GM23338 (cell line): ENCODE data around the gene OR13G1. TPM values are rescaled to one million over a fixed set of nuclear protein-coding genes. Genes with fewer than 3 reads are reported as not detected.

ENCODE experiments used
- ATAC-seq: fragments of 200-7000 bp; cut with Tn5 transposase; 3 replicates; pipeline ENCODE4 v1.9.1; 2020
- DNase-seq: peaks from one replicate; pipeline ENCODE4 v3.0.0-alpha.2; 2015; ENCODE audit warnings: low spot score
- H2AFZ ChIP-seq: fragments of 200-600 bp; sonication (generic); 2 replicates; pipeline ENCODE4 v1.8.0; 2016; ENCODE audit warnings: antibody characterized with exemption, mild to moderate bottlenecking, moderate library complexity
- H3F3A ChIP-seq: fragments of 200-600 bp; sonication (generic); replicated peaks from 2 replicates; pipeline ENCODE4 v1.8.0; 2017; ENCODE audit warnings: antibody characterized with exemption, mixed run types, low read depth
- H3K27ac ChIP-seq: fragments of 200-600 bp; sonication (generic); 2 replicates; pipeline ENCODE4 v1.6.1; 2016; ENCODE audit warnings: low read depth
- H3K27me3 ChIP-seq: fragments of 200-600 bp; sonication (generic); 2 replicates; pipeline ENCODE4 v1.8.0; 2016; ENCODE audit warnings: mild to moderate bottlenecking, mixed run types, moderate library complexity; ENCODE audit not compliant: insufficient read depth
- H3K36me3 ChIP-seq: fragments of 200-600 bp; sonication (generic); 2 replicates; pipeline ENCODE4 v1.8.0; 2016; ENCODE audit warnings: mild to moderate bottlenecking; ENCODE audit not compliant: insufficient read depth
- H3K4me1 ChIP-seq: fragments of 200-600 bp; sonication (generic); 2 replicates; pipeline ENCODE4 v1.8.0; 2016; ENCODE audit warnings: mild to moderate bottlenecking, moderate library complexity; ENCODE audit not compliant: insufficient read depth
- H3K4me2 ChIP-seq: fragments of 200-600 bp; sonication (generic); 2 replicates; pipeline ENCODE4 v1.7.1; 2017; ENCODE audit warnings: mixed run types
- H3K4me3 ChIP-seq: fragments of 200-600 bp; sonication (generic); 2 replicates; pipeline ENCODE4 v1.6.1; 2016; ENCODE audit warnings: mixed run types
- H3K79me2 ChIP-seq: fragments of 200-600 bp; sonication (generic); replicated peaks from 2 replicates; pipeline ENCODE4 v1.8.0; 2017; ENCODE audit warnings: mild to moderate bottlenecking; ENCODE audit not compliant: insufficient read depth
- H3K9me2 ChIP-seq: fragments of 200-600 bp; sonication (generic); 2 replicates; pipeline ENCODE4 v1.8.0; 2017; ENCODE audit not compliant: insufficient read depth
- H4K20me1 ChIP-seq: fragments of 200-600 bp; sonication (generic); replicated peaks from 2 replicates; pipeline ENCODE4 v1.8.0; 2017; ENCODE audit warnings: mild to moderate bottlenecking; ENCODE audit not compliant: insufficient read depth
- H3K27ac Mint-ChIP-seq: 2 replicates; pipeline ENCODE4 v1.8.0; 2020; ENCODE audit warnings: inconsistent platforms, mild to moderate bottlenecking, moderate library complexity, mixed read lengths
- H3K27me3 Mint-ChIP-seq: 3 replicates; pipeline ENCODE4 v1.8.0; 2022; ENCODE audit warnings: low read depth, mild to moderate bottlenecking, moderate library complexity, mixed read lengths, inconsistent platforms; ENCODE audit not compliant: insufficient read depth, poor library complexity
- H3K36me3 Mint-ChIP-seq: 3 replicates; pipeline ENCODE4 v1.8.0; 2021; ENCODE audit warnings: low read depth, mild to moderate bottlenecking, inconsistent platforms, moderate library complexity, mixed read lengths
- H3K4me1 Mint-ChIP-seq: 3 replicates; pipeline ENCODE4 v1.8.0; 2020; ENCODE audit warnings: mild to moderate bottlenecking, inconsistent platforms, mixed read lengths
- H3K4me3 Mint-ChIP-seq: 3 replicates; pipeline ENCODE4 v1.8.0; 2021; ENCODE audit warnings: moderate library complexity, mild to moderate bottlenecking, inconsistent platforms, mixed read lengths
- H3K9me3 Mint-ChIP-seq: 3 replicates; pipeline ENCODE4 v1.8.0; 2020; ENCODE audit warnings: moderate library complexity, mild to moderate bottlenecking, inconsistent platforms, mixed read lengths
- CREB1 ChIP-seq: fragments of 250-450 bp; sonication (Bioruptor Pico); IDR thresholded peaks from 2 replicates; pipeline ENCODE4 v1.5.0; 2020; ENCODE audit warnings: low read depth, mild to moderate bottlenecking, moderate library complexity
- EZH2phosphoT487 ChIP-seq: fragments of 200-600 bp; sonication (generic); IDR thresholded peaks from one replicate; pipeline ENCODE4 v1.8.1; 2018; ENCODE audit warnings: antibody characterized with exemption; ENCODE audit not compliant: unreplicated experiment
- POLR2AphosphoS5 ChIP-seq: IDR thresholded peaks from 2 replicates; pipeline ENCODE4 v1.6.1; 2016; ENCODE audit warnings: antibody characterized with exemption, low read depth
- ZNF331 ChIP-seq: fragments of 250-450 bp; sonication (Bioruptor Pico); IDR thresholded peaks from 2 replicates; pipeline ENCODE4 v1.5.0; 2020; ENCODE audit warnings: low read depth, mild to moderate bottlenecking, moderate library complexity
- polyA plus RNA-seq: library from polyadenylated mRNA; unstranded; fragments of >200 nt; fragmentation: Nextera tagmentation; extraction: Ambion mirVana; gene quantifications from 2 replicates; pipeline ENCODE4 v1.2.1, GENCODE V29; 2016
- total RNA-seq: library from RNA; depleted of rRNA; stranded (reverse); fragments of >200 nt; shearing (Covaris generic); gene quantifications from 2 replicates; pipeline ENCODE4 v1.2.3, GENCODE V29; 2014
- TF ChIP-seq, protein P1 (sequence below): IDR thresholded peaks from 2 replicates; pipeline ENCODE4 v1.6.1; 2016; ENCODE audit warnings: antibody characterized with exemption
- TF ChIP-seq, protein P2 (sequence below), 2 experiments: fragments of 200-600 bp in 1 of 2; sonication (generic) in 1 of 2; conservative IDR thresholded peaks; 2 replicates each; pipeline versions ENCODE4 v1.5.1 to v1.6.1; 2016 to 2017; ENCODE audit warnings: antibody characterized with exemption in 2 of 2, low read depth in 2 of 2, mild to moderate bottlenecking in 2 of 2, moderate library complexity in 1 of 2
- TF ChIP-seq, protein P3 (sequence below): fragments of 250-450 bp; sonication (Bioruptor Pico); IDR thresholded peaks from 2 replicates; pipeline ENCODE4 v1.5.0; 2020; ENCODE audit warnings: mild to moderate bottlenecking, moderate library complexity
- TF ChIP-seq, protein P4 (sequence below): IDR thresholded peaks from one replicate; pipeline ENCODE4 v1.6.1; 2018; ENCODE audit warnings: antibody characterized with exemption; ENCODE audit not compliant: unreplicated experiment

Gene OR13G1
- total and polyA plus RNA-seq, 2 experiments from 2014 or later: not detected

DNA sequence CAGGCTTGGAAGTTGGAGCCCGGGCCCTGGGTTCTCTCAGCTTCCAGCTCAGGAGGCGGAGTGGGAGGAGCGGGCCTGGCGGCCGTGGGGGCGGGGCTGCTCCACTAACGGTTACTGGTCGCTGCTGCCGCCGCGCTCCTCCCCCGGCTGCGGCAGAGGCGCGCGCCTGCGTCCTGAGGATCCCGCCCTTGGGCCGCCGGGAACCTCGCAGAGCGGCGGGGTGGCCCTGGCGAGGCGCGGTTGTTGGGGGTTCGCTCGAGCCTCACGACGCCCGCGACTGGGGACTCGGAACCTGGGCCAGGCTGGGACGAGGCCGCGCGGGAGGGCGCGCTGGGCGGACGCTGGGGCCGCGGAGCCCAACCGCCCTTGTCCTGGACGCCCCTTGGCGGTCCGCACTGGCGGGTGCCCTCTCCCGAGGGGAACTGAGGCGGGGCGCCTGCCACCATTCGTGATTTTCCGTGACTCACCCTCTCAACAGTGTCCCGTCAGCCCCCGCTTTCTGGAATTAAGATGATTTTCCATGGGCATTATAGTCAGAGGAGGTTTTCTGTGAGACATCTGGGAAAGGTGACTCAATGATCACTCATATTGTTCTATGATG is 40.1 kb downstream of the OR13G1 start:
- peaks cover 13% of the 10 kb centered on the region for H3K4me1 Mint-ChIP-seq
- H3K9me3 Mint-ChIP-seq: peaks cover 29% of the 10 kb centered on the region
- H3K27ac ChIP-seq: no peak overlapping the region
- TF ChIP-seq, protein P1, sequence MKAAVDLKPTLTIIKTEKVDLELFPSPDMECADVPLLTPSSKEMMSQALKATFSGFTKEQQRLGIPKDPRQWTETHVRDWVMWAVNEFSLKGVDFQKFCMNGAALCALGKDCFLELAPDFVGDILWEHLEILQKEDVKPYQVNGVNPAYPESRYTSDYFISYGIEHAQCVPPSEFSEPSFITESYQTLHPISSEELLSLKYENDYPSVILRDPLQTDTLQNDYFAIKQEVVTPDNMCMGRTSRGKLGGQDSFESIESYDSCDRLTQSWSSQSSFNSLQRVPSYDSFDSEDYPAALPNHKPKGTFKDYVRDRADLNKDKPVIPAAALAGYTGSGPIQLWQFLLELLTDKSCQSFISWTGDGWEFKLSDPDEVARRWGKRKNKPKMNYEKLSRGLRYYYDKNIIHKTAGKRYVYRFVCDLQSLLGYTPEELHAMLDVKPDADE: no peak
- TF ChIP-seq ZNF331 (CRISPR knock-in tag) (no peak), POLR2AphosphoS5 (peak; percentile 71), EZH2phosphoT487 (no peak)
- TF ChIP-seq, protein P2, sequence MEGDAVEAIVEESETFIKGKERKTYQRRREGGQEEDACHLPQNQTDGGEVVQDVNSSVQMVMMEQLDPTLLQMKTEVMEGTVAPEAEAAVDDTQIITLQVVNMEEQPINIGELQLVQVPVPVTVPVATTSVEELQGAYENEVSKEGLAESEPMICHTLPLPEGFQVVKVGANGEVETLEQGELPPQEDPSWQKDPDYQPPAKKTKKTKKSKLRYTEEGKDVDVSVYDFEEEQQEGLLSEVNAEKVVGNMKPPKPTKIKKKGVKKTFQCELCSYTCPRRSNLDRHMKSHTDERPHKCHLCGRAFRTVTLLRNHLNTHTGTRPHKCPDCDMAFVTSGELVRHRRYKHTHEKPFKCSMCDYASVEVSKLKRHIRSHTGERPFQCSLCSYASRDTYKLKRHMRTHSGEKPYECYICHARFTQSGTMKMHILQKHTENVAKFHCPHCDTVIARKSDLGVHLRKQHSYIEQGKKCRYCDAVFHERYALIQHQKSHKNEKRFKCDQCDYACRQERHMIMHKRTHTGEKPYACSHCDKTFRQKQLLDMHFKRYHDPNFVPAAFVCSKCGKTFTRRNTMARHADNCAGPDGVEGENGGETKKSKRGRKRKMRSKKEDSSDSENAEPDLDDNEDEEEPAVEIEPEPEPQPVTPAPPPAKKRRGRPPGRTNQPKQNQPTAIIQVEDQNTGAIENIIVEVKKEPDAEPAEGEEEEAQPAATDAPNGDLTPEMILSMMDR (conservative IDR thresholded peaks at IDR 0.05; ENCODE audit: low read depth in 2 of 2): no peak
- peaks cover 7% of the 10 kb centered on the region; the same call in 2 of the 3 replicates for H3K36me3 Mint-ChIP-seq
- H2AFZ ChIP-seq: peak overlapping the region; percentile 91; the same call in 1 of the 2 replicates
- 0 out of 2 replicates have a peak, but pooled peaks cover 20% of the 10 kb centered on the region for H3K9me2 ChIP-seq
- peaks cover 26% of the 10 kb centered on the region for H3K27me3 ChIP-seq
- ATAC-seq: peak; percentile 98
- no peaks in the 10 kb centered on the region for H4K20me1 ChIP-seq
- H3K36me3 ChIP-seq: no peaks in the 10 kb centered on the region
- H3K4me3 ChIP-seq: peak overlapping the region; percentile 54
- peaks cover 13% of the 10 kb centered on the region for H3K27me3 Mint-ChIP-seq
- peaks cover 10% of the 10 kb centered on the region for H3K4me1 ChIP-seq
- peak; percentile 94 for DNase-seq
- no peak overlapping the region for H3K27ac Mint-ChIP-seq
- H3K4me3 Mint-ChIP-seq: no peak overlapping the region
- H3K4me2 ChIP-seq: peak overlapping the region; percentile 80
- H3F3A ChIP-seq: 0 out of 2 replicates have a peak, but pooled peaks cover 4% of the 10 kb centered on the region
- no peaks in the 10 kb centered on the region for H3K79me2 ChIP-seq

DNA sequence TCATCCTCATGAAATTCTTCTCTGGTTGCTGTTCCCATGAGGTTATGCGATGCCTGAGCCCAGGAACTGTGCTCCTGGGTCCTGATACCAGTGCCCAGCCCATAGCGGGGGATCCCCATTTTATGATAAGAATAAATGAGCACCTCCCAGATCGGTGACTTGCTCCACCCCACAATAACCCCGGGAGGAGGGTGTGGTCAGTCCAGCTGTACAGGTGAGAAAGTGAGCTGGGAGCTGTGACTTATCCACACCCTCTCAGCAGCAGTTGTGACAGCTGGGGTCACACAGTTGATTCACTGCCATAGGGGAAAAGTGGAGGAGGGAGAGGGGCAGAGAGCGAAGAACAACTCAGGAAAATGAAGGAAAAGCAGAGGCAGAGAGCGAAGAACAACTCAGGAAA is 40.8 kb downstream of the OR13G1 start:
- no peak for DNase-seq
- no peak for ATAC-seq
- H3K27ac ChIP-seq: no peak overlapping the region
- peaks cover 26% of the 10 kb centered on the region for H3K27me3 ChIP-seq
- peaks cover 9% of the 10 kb centered on the region; the same call in 2 of the 3 replicates for H3K36me3 Mint-ChIP-seq
- peaks cover 13% of the 10 kb centered on the region for H3K4me1 Mint-ChIP-seq
- H3K27me3 Mint-ChIP-seq: peaks cover 13% of the 10 kb centered on the region
- no peak overlapping the region; the same call in 2 of the 3 replicates for H3K4me3 Mint-ChIP-seq
- H3K79me2 ChIP-seq: no peaks in the 10 kb centered on the region
- no peaks in the 10 kb centered on the region for H4K20me1 ChIP-seq
- H3K27ac Mint-ChIP-seq: no peak overlapping the region
- peak overlapping the region; percentile 80 for H3K4me2 ChIP-seq
- H3K4me1 ChIP-seq: peaks cover 10% of the 10 kb centered on the region
- peak overlapping the region; percentile 85; the same call in 1 of the 2 replicates for H2AFZ ChIP-seq
- 0 out of 2 replicates have a peak, but pooled peaks cover 4% of the 10 kb centered on the region for H3F3A ChIP-seq
- H3K4me3 ChIP-seq: peak overlapping the region; percentile 54
- H3K36me3 ChIP-seq: no peaks in the 10 kb centered on the region
- peaks cover 31% of the 10 kb centered on the region for H3K9me3 Mint-ChIP-seq
- 0 out of 2 replicates have a peak, but pooled peaks cover 20% of the 10 kb centered on the region for H3K9me2 ChIP-seq
- TF ChIP-seq CREB1: no peak
- TF ChIP-seq, protein P3, sequence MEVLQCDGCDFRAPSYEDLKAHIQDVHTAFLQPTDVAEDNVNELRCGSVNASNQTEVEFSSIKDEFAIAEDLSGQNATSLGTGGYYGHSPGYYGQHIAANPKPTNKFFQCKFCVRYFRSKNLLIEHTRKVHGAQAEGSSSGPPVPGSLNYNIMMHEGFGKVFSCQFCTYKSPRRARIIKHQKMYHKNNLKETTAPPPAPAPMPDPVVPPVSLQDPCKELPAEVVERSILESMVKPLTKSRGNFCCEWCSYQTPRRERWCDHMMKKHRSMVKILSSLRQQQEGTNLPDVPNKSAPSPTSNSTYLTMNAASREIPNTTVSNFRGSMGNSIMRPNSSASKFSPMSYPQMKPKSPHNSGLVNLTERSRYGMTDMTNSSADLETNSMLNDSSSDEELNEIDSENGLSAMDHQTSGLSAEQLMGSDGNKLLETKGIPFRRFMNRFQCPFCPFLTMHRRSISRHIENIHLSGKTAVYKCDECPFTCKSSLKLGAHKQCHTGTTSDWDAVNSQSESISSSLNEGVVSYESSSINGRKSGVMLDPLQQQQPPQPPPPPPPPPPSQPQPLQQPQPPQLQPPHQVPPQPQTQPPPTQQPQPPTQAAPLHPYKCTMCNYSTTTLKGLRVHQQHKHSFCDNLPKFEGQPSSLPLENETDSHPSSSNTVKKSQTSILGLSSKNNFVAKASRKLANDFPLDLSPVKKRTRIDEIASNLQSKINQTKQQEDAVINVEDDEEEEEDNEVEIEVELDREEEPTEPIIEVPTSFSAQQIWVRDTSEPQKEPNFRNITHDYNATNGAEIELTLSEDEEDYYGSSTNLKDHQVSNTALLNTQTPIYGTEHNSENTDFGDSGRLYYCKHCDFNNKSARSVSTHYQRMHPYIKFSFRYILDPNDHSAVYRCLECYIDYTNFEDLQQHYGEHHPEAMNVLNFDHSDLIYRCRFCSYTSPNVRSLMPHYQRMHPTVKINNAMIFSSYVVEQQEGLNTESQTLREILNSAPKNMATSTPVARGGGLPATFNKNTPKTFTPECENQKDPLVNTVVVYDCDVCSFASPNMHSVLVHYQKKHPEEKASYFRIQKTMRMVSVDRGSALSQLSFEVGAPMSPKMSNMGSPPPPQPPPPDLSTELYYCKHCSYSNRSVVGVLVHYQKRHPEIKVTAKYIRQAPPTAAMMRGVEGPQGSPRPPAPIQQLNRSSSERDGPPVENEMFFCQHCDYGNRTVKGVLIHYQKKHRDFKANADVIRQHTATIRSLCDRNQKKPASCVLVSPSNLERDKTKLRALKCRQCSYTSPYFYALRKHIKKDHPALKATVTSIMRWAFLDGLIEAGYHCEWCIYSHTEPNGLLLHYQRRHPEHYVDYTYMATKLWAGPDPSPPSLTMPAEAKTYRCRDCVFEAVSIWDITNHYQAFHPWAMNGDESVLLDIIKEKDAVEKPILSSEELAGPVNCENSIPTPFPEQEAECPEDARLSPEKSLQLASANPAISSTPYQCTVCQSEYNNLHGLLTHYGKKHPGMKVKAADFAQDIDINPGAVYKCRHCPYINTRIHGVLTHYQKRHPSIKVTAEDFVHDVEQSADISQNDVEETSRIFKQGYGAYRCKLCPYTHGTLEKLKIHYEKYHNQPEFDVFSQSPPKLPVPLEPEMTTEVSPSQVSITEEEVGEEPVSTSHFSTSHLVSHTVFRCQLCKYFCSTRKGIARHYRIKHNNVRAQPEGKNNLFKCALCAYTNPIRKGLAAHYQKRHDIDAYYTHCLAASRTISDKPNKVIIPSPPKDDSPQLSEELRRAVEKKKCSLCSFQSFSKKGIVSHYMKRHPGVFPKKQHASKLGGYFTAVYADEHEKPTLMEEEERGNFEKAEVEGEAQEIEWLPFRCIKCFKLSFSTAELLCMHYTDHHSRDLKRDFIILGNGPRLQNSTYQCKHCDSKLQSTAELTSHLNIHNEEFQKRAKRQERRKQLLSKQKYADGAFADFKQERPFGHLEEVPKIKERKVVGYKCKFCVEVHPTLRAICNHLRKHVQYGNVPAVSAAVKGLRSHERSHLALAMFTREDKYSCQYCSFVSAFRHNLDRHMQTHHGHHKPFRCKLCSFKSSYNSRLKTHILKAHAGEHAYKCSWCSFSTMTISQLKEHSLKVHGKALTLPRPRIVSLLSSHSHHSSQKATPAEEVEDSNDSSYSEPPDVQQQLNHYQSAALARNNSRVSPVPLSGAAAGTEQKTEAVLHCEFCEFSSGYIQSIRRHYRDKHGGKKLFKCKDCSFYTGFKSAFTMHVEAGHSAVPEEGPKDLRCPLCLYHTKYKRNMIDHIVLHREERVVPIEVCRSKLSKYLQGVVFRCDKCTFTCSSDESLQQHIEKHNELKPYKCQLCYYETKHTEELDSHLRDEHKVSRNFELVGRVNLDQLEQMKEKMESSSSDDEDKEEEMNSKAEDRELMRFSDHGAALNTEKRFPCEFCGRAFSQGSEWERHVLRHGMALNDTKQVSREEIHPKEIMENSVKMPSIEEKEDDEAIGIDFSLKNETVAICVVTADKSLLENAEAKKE (CRISPR knock-in tag): no peak
- TF ChIP-seq, protein P4, sequence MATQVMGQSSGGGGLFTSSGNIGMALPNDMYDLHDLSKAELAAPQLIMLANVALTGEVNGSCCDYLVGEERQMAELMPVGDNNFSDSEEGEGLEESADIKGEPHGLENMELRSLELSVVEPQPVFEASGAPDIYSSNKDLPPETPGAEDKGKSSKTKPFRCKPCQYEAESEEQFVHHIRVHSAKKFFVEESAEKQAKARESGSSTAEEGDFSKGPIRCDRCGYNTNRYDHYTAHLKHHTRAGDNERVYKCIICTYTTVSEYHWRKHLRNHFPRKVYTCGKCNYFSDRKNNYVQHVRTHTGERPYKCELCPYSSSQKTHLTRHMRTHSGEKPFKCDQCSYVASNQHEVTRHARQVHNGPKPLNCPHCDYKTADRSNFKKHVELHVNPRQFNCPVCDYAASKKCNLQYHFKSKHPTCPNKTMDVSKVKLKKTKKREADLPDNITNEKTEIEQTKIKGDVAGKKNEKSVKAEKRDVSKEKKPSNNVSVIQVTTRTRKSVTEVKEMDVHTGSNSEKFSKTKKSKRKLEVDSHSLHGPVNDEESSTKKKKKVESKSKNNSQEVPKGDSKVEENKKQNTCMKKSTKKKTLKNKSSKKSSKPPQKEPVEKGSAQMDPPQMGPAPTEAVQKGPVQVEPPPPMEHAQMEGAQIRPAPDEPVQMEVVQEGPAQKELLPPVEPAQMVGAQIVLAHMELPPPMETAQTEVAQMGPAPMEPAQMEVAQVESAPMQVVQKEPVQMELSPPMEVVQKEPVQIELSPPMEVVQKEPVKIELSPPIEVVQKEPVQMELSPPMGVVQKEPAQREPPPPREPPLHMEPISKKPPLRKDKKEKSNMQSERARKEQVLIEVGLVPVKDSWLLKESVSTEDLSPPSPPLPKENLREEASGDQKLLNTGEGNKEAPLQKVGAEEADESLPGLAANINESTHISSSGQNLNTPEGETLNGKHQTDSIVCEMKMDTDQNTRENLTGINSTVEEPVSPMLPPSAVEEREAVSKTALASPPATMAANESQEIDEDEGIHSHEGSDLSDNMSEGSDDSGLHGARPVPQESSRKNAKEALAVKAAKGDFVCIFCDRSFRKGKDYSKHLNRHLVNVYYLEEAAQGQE: no peak
